ENCODE data around the gene SMC1B.

SMC1B gene

DNA sequence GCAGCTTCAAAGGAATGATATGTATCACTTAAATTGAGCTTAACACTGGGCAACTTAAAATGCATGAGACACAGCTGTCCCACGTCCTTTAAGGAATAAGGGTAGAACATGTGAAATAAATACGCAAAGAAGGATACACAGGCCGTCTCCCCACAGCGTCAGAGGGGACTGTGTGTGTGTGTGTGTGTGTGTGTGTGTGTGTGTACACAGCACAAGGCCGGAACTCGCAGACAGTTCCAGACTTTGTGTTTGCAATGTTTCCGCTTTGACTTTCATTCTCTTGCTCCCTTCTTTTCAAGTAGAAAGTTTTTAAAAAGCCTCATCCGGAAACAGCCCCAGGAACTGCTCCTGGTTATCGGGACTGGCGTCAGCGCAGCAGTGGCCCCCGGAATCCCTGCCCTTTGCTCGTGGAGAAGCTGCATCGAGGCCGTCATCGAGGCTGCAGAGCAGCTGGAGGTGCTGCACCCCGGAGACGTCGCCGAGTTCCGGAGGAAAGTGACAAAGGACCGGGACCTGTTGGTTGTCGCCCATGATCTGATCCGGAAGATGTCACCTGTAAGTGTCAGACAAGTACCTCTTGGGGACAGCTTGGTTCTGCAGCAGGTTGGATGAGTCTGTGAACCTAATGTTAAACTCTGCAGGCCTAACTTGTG is 90.4 kb downstream of the SMC1B start:
- no peak for DNase-seq (ENCODE audit: low read depth in 2 of 2)

DNA sequence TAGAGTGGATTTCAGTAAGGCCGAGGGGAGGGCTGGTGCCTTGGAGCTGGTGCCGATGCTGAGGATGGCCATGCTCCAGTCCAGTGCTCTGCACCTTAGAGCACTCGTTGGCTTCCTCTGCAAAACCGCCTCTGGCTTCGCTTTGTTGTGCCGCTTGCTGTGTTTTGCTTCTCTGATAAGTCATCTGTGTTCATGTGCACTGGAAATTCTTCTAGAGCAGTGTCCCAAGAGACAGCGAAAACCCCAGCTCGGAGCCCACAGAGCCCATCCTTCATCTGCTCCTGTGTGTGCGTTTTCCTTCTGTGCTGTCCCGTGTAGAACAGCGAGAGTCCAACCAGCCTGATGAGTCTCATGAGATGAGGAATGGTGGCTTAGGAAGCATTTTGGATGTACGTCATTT is 91.6 kb downstream of the SMC1B start:
- DNase-seq (ENCODE audit: low read depth in 2 of 2), result no peak

DNA sequence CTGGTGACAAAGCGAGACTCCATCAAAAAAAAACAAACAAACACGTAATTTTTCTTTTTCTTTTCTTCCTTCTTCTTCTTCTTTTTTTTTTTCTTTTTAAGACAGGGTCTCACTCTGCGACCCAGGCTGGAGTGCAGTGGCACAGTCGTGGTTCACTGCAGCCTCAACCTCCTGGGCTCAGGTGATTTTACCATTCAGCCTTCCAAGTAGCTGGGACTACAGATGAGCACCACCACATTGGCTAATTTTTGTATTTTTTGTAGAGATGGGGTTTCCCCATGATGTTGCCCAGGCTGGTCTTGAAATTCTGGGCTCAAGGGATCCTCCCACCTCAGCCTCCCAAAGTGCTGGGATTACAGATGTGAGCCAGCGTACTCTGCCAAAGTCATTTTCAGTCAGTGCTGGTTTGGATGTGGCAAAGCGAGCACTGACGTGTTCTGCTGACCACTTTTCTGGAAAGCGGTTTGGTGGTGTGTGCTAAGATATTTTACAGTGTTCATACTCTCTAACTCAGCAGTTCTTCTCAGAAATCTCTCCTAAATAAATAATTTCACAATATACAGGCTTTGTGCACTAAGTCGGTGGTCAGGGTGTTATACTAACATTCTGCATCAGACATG is 92.9 kb downstream of the SMC1B start:
- DNase-seq (ENCODE audit: low read depth in 2 of 2), result no peak

DNA sequence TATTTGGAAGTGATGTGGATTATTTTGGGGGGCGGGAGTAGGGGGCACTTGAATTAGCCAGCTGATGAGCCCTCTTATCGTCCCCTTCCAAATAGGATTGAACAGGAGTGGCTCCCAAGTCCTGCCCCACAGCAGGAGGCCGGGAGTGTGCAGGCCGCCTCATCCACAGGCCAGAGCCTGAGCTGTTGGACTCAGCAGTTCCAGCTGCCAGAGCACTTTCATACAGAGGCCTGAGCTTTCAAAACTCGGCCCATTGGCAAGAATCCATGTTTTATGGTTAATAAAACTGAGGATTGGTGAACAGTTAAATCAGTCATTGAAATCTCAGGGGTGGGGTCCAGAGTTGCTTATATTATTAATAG is 94.1 kb downstream of the SMC1B start:
- no peak for DNase-seq (ENCODE audit: low read depth in 2 of 2)

DNA sequence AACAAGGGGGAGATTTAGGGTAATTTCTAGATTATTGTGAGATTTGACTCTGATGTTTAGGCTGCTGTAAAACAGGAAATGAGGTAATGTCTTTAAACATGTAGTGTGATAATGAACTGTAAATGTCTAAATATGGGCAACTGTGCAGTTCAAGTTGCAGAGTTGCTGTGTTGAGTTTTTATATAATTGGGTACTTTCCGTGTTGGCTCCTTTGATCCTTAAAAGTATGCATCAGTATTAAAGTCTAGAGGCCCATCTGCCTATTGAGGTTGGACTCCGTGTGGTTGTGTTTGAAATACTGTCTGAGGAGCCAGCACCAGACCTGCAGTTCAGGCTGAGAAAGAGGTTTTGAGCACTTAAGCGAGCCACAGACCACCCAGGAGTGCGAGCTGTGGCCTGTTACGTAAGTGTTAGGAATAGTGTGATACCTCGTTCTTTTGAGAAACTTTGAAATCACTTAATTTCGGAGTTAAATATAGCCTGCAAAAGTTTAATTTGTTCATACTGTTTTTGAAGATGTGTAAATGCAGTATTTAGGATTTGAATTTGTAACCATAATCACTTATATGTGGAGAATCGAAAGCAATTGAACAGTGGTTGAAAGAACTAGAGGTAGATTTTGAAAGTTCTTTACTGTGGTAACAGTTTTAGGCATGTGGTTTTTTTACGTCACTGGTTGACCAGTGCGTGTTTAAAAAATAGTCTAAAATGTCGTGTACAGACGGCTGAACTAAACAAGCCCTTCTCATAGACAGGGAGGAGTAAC is 94.7 kb downstream of the SMC1B start:
- DNase-seq (ENCODE audit: low read depth in 2 of 2), result peak in 1 of 2 donors; percentile 25

DNA sequence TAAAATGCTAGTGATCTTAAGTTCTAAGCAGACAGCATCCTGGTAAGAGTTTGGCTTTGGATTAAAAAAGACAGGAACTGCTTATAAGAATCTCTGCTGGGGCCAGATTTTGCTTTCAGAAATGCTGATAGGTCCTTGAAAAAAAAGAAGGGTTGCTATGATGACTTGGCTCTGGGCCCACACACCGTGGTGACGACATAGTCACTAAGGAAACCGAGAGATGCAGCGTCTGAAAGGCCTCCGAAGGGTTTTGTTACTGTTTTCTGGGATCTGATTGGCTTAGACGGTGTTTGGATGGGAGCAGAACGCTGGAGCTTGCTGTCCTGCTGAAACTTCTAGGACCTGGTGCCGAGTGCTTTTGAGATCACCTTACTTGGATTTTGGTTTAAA is 95.2 kb downstream of the SMC1B start:
- peak; percentile 59 to 65 for DNase-seq (ENCODE audit: low read depth in 2 of 2)

DNA sequence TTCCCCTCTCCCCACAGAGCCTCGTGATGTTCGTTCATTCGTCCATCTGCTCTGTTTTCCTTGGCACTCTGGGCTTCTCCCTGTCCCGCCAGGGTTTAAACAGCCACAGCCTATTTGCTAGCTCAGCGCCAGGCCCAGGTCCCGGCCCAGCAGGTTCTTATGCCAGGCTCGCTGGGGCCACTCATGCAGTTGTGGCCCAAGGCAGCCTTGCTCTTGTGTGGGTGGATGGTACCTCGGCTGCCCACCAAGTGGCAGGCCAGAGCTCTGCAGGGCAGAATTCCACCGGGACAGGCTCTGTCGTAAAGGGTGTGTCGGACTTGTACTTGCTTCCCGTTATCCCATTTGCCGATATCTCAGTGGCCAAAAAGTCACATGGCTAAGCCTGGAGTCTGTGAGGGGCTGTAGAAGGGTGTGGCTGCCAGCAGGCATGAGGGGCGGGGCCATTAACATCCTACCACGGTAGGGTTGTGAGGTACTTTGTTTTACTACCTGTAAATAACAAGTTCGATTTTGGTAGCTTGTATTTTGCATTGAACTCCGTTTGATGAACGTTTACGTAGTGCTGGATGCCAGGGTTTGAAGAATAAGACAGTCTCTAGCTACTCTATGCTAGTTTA is 95.7 kb downstream of the SMC1B start:
- no peak for DNase-seq (ENCODE audit: low read depth in 2 of 2)

DNA sequence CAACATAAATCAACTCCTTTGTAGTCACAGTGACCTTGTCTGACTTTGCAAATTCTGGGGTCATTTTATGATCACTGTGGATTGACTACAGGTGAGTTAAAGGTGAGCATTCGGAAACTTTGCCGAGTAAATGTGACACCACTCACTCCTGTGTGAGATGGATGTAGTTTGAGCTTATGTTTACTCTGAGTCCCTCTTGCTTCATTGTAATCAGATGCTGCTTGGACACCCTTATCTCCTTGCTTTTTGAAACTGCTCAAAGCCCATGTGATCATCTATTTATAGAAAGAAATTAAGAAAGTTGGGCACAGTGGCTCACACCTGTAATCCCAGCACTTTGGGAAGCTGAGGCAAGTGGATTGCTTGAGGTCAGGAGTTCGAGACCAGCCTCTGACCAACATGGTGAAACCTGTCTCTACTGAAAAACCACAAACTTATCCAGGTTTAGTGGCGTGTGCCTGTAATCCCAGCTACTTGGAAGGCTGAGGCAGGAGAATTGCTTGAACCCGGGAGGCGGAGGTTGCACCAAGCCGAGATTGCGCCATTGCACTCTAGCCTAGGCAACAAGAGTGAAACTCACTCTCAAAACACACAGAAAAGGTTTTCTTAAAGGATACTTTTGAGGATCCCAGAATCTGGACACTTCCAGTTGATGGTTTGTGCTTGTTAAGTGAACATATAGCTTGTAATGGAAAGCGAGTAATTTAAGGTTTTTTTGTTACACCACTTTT is 96.4 kb downstream of the SMC1B start:
- DNase-seq (ENCODE audit: low read depth in 2 of 2), result no peak

DNA sequence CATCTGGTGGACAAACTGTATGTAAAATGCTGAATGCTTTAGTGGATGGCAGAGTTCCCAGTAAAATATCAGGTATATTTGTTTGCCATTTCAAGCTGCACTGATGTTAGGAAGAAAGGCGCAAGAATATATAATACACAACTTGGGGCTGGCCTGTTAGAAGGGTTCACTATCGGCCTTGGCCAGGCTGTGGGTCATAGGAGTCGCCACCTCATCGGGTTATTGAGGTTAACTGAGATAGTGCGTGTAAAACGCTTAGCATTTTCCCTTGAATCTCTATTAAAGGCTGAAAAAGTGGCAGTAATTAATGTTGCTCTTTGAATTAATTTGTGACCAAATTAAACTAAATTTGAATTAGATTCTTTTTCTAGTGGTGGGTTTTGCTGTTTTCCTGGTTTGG is 98.6 kb downstream of the SMC1B start:
- no peak for DNase-seq (ENCODE audit: low read depth in 2 of 2)

DNA sequence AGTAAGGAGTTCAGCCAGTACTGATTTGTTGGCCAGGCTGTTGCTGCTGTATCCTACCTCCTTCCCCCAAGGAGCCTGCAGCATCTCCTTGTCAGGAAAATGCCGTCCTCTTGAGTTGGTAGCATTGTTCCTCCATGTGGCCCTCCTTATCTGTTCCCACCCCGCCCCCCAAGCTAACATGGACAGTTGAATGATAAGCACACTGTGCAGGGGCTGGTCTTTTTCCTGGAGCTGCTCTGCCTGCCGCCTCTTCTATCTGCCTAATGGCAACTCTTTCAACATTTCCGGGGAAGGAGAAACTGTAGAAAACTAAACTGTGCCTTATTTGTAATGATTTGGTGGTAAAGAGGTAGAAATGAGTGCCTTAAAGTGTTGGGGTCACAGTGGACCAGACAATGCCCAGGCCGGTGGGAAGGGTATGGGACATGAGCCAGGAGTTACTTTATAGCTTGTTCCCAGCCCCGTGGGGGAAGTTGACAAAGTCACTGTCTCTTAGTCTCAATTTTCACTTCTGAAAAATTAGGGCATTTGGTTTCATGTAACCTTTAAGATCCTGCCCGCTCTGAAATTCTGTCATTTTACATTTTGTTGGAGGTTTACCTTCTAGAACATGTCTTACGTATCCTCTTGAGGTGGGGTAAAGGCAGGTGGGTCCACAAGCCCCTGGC is 99.2 kb downstream of the SMC1B start:
- DNase-seq (ENCODE audit: low read depth in 2 of 2), result no peak

DNA sequence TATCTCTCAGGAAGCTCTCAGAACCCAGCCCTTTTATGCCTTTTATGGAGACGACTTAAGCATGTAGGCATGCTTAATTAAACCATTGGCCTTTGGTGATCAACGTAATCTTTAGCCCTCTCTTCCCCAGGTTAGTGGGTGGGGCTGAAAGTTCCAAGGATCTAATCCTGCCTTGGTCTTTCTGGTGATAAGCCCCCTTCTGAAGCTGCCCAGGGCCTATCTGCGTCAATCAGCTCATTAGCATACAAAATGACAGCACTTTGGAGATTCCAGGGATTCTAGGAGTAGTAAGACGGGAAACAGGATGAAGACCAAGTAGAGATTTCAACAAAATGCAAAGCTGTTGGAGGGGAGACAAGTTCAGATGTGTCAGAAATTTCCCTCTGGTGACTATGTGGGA is 100.5 kb downstream of the SMC1B start:
- DNase-seq (ENCODE audit: low read depth in 2 of 2), result no peak

DNA sequence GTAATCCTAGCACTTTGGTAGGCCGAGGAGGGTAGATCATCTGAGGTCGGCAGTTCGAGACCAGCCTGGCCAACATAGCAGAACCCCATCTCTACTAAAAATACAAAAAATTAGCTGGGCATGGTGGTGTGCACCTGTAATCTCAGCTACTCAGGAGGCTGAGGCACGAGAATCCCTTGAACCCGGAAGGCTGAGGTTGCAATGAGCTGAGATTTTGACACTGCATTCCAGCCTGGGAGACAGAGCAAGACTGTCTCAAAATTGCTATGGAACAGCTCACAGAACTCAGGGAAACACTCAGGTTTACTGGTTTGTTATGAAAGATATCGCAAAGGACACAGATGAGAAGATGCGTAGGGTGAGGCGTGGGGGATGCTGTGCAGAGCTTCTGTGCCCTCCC is 101.0 kb downstream of the SMC1B start:
- no peak for DNase-seq (ENCODE audit: low read depth in 2 of 2)

DNA sequence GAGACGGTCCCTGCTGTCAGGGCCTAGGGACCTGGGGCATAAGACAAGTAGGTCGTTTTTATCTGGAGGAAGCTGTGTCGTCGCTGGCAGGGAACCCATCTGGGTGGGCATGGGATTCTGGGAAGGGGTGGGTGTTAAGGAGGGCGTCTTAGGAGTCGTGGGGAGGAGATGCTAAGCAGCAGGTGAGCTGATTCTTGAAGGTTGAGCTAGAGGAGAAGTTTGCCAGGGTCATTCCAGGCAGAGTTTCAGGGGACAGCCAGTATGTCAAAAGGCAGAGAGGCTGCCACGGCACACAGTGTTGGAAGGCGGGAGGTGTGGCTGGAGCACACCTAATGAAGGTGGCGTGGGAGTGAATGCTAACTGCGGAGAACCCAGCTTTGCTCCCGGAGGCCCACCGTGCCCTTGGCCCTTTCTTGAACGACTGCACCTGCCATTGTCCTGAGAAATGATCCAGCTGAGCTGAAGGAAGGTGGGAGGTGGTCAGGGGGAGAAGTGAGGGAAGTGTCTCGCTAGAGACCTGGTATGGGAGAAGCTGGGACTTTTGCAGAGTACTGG is 102.3 kb downstream of the SMC1B start:
- DNase-seq (ENCODE audit: low read depth in 2 of 2), result no peak

DNA sequence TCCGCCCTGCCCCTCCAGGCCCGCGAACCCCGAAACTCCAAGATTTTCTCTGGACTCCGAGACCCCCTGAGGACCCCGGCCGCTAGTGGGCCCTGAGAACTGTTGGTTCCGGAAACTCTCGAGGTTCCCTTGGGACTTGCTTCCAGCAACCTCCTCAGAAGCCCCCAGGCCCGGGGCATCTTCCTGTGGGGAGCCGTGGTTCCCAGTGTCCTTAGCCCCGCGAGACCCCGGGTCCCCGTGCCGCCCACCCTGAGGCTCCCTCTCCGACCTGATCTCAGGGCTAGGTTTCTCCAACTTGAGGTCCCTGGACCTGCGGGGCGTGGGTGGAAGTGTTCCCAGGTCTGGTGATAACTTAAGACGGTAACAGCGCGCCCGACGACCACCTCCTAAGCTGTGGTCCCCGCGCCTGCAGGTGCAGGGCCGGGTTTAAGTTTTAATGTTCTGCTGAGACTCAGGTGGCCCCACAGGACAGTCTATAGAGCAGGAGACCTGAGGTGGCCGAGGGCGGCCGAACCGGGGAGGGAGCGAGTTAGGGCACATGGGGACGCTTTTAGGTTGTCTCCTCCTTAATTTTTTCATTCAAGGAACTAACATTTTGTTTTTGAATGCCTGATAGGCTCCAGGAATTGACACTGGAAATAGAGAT is 102.9 kb downstream of the SMC1B start:
- no peak for DNase-seq (ENCODE audit: low read depth in 2 of 2)

DNA sequence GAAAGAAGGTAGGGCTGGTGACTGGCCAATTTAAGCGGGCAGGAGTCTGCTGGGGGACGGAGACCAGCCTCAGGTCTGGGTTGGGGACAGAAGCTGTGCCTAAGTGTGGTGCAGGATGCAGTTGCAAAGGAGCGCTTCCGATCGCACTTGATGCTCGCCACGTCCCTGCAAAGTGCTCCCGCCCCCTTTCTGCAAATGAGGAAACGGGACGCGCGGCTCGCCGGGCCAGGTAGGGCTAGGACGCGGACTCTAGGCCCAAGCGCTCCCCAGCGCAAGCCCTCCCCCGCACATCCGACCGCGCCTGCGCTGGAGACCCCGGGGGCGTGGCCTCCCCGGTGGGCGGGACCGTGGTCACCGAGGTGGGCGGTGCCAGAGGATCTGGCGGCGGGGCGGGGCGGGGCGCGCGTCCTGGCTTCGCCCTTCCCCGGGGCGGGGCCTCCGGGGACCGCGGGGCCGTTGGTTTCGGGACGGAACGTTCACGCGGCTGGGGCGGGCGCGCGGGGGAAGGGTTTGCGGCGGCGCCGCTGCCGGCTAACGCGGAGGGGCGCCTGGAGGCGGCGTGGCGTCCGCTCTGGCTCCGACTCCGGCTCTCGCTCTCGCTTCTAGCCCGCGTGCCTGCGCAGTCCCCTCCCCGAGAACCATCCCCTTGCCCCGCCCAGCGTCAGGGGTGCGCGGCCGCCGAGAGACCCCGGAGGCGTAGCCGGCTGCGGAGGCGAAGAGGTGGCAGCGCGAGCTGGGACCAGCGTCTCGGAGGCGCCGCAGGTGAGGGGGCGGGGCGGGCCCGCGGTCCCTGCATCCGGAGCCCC is 103.8 kb downstream of the SMC1B start, which contains the start of gene FAM118A:
FAM118A (plus strand) TSS at position 513 of the 806 bp plus-strand sequence. CDS start 12,446 bp downstream, outside the sequence.
- peak; percentile 96 to 98 for DNase-seq (ENCODE audit: low read depth in 2 of 2)

DNA sequence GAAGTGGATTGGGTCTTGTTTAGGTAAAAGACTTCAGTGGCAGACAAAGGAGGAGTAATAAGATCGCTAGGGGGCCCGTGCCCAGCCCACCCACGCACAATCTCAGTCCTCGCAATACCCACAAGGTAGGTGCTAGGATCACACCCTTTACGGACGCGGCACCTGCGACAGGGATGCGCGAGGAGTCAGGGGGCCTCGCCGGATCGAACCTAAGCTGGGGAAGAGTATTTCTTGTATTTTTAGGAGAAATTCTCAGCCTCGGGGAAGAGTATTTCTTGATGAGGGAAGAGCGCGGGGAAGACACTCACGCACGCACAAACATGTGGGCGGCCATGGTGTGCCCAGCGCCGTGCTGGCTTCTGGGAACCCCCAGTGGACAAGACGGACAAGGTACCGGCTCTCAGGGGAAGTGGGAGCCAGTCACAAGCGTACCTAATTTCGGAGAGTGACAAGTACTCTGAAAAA is 104.4 kb downstream of the SMC1B start:
- DNase-seq (ENCODE audit: low read depth in 2 of 2), result no peak

DNA sequence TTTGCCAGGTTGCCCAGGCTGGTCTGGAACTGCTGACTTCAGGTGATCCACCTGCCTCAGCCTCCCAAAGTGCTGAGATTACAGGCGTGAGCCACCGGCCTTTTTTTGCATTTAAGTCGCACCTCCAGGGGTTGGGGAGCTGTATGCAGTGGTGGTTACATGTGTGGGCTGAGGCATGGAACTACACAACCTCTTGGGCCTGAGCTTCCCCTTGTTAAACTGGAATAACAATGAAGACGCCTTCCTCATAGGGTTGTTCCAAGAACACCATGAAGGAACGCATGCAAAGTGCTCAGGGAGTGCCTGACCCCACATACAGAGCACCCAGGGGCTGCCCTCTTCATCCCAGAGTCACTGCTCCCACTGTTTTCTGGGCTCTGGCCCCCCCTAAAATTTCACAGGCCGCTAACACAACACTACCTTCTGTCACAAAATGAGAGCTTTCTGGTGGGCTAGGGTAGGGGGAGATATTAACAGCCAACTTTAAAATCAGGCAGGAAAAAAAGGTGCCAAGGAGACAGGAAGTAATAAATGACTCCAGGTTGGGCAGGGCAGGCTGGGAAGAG is 104.9 kb downstream of the SMC1B start:
- no peak for DNase-seq (ENCODE audit: low read depth in 2 of 2)

DNA sequence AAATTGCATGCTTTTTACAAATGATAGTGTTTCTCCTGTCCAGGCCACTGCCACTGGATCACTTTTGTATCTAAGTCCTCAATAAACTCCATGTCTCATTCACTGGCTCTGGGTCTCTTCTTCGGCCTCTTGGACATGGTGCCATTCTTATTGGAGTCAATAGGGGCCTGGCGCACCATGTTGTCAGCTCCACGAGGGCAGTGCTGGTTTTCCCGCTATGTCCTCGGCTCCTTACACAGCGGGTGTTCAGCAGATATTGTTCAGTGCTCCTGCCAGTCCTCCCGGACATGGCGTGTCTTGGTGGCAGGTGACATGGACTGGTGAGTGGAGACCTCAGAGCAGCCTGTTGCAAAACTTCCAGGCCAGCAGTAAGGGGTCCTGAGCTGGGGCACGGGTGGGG is 107.3 kb downstream of the SMC1B start:
- no peak for DNase-seq (ENCODE audit: low read depth in 2 of 2)

DNA sequence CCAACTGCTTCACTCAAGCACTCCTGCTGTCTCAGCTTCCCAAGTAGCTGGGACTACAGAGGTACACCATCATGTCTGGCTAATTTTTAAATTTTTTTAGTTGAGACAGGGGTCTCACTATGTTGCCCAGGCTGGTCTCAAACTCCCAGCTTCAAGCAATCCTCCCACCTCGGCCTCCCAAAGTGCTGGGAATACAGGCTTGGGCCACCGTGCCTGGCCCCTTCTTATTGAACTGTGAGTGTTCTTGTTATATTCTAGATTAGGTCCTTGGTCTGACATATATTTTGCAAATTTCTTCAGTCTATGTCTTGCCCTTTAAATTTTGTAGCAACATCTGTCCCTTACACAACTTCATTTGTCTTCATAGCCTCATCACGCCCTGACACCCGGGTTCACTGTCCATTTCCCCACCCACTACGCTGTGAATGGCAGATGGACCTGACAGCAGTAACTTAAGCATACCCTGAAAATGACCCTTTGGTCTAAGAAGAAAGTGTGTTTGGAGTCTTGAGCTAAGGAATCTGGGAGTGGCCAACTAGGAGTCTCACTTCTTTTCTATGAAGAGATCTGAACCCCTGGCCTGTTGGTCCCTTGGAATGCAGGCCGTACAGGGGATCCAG is 107.8 kb downstream of the SMC1B start:
- no peak for DNase-seq (ENCODE audit: low read depth in 2 of 2)

All from stimulated activated CD4-positive, alpha-beta T cell treated with anti-CD3 and anti-CD28 coated beads, Interleukin-1b, Interleukin-23, amount 100 ng/mL, for 1 hour (primary cell).